Hippocampal formation (tissue), 2 donors: ENCODE results near the gene COL4A2.

Source experiments
- DNase-seq, 2 donors: peaks; one replicate each; lab custom pipeline; 2025; lab: John Stamatoyannopoulos, UW

COL4A2 gene

GRCh38 chr13:110419381-110419791, 112.3 kb downstream of the COL4A2 start:
- DNase-seq: no peak

- no peak for DNase-seq
Observed at GRCh38 chr13:110419946-110420345, 112.9 kb downstream of the COL4A2 start.

DNA sequence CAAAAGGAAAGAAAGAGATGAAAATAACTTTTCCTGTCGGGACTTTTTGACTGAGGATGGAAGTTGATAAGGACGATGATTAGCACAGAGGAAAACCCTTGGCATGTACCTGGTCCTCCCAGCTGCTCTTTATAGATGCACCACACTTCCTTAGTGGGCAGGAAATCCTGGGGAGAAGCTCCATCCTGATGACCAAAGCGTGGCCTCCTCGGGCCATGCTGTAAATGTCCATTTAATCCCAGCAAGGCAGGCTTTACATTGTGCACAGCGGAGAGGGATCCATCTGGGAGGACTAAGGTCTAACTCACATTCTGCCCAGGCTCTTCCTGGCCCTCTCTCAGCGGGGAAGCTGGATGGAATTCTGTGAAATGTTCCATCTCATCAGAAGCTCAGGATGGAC, 113.5 kb downstream of the COL4A2 start:
- DNase-seq: no peak

GRCh38 chr13:110421061-110421460, 114.0 kb downstream of the COL4A2 start:
- DNase-seq: no peak

DNA sequence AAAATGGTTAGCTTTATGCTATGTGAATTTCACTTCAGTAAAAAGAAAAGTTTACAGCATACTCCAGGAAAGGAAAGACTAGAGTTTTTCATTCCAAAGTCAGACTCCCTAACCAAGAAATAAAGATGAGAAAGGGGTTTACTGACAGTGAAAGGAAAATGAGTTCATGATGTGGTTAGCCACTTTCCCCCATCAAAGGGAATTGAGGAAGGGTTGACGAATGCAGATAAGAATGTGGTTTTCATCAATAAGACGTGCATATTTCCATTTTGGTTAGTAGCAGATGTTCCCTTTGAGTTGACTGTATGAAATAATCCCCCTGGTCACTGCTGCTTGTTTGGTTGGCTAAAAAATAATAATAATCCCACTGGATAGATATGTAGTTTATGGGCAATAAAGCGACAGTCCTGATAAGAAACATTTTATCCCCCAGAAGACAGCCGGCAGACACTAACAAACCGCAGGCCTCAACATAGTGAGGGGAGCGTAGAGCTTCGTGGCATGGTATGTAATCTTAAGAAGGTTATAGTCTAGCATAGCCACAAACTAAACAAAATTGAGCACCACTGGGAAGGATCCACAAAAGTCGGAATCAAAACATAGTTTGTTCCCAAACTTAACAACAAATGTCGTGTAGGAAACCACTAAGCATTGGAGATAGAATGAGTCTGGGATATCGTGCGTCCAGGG, 114.8 kb downstream of the COL4A2 start:
- no peak for DNase-seq

DNA sequence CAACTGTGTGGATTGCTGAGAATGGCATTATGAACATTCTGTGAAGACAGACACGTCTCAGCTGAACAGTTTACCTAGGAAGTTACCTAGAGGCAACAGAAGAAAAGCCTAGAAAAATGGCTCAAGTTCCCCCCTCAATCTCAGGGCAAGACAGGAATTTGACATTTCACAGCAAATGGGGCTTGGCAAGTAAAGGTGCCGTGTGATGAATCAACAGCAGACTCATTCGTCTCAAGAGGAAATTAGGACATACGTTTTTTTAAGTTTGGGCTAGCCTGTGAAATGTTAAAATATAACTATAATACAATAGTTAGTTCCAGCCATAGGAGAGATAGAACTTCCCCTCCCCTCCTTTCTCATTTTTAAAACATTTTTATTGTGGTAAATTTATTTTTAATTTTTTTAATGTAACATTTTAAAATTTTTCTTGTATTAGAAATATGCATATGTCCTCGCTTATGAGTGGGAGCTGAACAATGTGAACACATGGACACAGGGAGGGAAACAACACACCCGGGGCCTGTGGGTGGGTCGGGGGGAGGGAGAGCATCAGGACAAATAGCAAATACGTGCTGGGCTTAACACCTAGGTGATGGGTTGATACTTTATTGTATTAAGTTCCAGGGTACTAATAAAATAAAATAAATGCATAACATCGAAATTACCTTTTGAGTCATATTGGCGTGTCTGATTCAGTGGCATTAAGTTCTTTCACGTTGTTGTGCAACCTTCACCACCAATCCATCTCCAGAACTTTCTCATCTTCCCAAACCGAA, 116.0 kb downstream of the COL4A2 start:
- DNase-seq: no peak

DNA sequence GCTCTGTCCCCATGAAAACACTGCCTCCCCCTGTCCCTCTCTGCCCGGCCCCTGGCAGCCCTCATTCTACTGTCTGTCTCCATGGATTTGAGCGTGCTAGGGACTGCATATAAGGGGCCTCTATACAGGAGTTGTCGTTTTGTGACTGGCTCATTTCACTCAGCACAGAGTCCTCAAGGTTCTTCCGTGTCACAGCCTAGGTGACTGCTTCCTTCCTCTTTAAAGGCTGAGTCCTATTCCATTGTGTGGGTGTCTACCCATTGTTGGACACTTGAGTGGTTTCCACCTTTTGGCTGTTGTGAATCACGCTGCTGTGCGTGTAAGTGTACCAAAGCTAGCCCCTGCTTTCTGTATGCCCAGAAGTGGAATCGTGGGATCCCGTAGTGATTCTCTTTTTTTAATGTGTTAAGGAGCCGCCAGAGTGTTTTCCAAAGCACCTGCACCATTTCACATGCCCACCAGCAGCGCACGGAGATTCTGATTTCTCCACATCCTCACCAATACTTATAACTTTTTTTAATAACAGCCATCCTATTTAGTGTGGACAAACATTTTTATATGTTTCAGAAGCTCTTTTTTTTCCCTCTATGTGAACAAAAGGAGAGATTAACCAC, 116.7 kb downstream of the COL4A2 start:
- DNase-seq: no peak

- no peak for DNase-seq
Observed at GRCh38 chr13:110424569-110425443, 117.7 kb downstream of the COL4A2 start.

DNA sequence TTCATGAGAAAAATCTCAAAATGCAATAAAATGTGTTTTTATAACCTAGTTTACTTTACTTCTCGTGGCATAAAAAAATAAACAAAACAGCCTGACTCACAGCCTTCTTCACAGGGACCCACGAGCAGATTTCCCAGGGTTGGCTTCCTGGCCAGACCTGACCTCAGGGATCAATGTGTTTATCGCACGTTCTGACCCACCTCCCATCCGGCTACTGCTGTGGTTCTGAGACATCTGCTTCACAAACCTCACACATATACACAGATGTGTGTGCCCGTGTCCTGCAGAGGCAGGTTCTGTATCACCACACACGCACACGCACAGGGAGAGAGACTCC, 118.3 kb downstream of the COL4A2 start:
- DNase-seq: no peak

- DNase-seq: peak in 1 of 2 donors; percentile 39
Observed at GRCh38 chr13:110426735-110427134, 119.7 kb downstream of the COL4A2 start.

DNA sequence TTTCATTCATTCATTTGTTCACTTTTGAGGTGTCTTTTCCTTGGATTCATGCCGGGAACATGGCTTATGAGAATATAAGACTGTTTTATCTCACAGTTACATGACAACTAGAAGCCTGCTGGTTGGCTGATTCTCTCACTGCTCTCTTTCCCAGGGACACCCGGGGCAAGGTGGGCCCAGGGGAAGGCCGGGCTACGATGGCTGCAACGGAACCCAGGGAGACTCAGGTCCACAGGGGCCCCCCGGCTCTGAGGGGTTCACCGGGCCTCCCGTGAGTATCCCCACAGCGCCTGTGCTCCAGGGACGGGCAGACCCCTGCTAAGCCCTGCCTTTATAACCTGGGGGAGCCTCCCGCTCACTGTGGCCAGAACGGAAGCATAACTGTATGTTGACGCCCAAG, 121.2 kb downstream of the COL4A2 start:
- DNase-seq: no peak

DNA sequence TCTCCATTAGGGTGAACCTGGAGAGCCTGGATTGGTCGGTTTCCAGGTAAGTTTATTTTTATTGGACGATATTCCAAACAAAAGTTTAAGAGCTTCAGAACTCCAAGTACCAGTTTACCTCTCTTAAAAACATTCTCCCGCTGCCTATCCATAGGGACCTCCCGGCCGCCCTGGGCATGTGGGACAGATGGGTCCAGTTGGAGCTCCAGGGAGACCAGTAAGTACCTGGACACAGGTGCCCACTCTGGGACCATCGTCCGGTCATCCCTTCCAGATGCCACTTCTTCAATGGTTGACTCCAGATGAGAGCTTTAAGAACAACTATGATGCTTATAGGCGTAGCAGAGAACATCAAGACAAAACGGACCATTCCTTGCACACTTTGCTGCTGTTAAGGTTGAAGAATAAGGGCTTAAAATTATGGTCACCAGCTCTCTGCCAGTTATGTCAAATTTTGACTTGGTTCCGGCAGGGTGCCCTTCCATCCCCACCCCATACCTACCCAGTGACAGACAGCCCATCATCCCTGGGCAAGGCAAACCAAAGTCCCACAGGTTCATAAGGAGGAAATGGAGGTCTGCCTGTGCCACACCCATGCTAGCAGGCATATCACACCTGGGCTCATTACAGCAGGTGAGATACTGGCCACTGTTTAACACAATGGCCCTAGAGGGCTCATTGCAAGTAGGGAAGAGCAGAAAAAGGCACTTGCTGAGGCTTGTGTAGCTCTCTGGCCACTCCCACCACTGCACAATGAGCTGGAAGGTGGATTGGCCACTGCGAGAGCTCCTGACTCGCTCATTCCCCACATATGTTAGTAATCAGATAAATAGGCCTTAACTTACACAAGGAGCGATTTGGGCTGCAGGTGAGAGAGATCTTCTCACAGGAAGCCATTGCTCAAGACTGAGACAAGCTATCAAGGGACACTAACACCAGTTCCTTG, 123.6 kb downstream of the COL4A2 start:
- no peak for DNase-seq

GRCh38 chr13:110431425-110432294, 124.6 kb downstream of the COL4A2 start:
- no peak for DNase-seq

GRCh38 chr13:110432522-110432921, 125.4 kb downstream of the COL4A2 start:
- no peak for DNase-seq

GRCh38 chr13:110433014-110433413, 125.9 kb downstream of the COL4A2 start:
- DNase-seq: no peak

DNA sequence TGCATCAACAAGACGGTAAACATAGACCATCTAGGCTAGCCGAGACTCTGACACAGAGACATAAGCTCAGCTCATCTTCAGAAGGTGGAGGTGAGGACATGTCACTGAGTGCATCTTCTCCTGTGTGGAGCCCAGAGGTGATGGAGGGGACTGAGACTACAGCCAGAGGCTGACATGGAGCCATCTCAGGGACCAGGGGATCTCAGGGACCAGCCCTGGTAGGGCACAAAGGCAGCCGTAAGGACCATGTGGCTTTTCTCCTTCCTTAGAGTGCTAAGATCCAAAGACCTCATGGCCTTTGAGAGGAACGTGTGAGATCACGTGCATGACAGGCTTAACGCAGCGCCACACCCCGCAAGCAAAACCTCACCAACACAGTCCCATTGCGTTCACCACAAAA, 127.5 kb downstream of the COL4A2 start:
- no peak for DNase-seq

GRCh38 chr13:110435331-110435730, 128.2 kb downstream of the COL4A2 start:
- DNase-seq: no peak

DNA sequence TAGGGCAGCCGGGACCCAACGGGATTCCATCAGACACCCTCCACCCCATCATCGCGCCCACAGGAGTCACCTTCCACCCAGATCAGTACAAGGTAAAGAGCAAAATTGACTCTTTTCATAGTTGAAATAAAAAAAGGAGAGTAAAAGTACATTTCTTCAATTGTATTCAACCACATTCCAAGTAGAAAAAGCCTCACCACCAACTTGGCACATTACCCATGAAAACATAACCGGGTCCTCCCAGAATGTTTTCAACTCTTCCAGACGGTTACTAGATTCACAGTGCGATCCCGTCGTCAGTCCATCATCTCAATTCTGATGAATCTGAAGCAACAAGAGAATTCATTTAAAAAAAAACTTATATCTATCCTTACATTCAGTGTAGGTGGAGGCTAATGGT, 129.2 kb downstream of the COL4A2 start:
- no peak for DNase-seq

DNA sequence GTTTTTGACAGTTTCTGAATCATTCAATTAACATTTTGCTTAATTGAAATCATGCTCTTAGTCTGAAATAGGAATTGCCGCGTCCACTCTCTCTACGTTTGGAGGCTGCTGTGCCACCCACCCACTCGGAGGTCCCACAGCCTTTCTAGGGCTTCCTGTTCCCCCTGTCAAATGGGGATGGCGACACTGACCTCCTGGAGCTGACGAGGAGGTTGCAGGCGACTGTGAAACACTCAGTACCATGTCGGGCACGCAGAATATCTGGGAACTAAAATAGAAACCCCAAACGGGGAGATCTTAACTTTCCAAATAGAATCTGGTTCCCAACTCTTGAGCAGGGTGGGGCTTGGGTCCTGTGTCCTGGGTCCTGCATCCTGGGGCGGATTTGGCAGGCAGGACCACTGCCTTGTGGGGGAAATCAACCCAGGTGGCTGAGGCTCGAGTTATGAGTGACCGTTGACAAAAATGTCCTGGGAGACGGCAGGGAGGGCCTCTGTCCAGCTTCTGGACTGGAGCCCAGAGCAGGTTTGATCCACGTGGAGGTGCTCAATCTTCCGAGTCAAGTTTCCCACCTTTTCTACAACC, 129.8 kb downstream of the COL4A2 start:
- DNase-seq: no peak

DNA sequence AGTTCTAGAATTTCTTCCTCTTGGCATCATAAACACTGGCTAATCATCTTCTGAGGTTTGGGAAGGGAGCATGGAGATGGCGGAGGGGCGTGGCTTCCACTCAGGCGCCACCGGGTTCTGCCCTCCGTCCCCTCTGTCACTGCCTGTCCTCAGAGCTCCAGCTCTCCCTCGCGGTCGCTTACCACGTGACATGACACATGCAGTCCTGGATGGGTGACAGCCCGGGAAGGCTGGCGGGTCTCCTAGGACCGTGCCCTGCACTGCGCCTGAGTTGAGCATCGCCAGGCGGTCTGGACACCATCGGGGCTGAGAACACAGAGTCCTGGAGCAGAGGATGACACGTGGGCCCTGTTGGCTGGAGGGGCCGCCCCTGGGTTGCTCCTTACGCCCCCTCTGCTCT, 131.1 kb downstream of the COL4A2 start:
- no peak for DNase-seq
